GM21576 (cell line): ENCODE data around the gene GRK1.
A peak's percentile ranks its signal among the peaks of the same experiment; 100 is the strongest.

Source experiments
- ATAC-seq: cut with Tn5 transposase; IDR thresholded peaks from one replicate; pipeline ENCODE4 v1.9.1; 2021; ENCODE audit warnings: mild to moderate bottlenecking, moderate library complexity; ENCODE audit not compliant: unreplicated experiment

Gene GRK1

GRCh38 chr13:113660066-113660465, 7.0 kb upstream of the GRK1 start:
- no peak for ATAC-seq

DNA sequence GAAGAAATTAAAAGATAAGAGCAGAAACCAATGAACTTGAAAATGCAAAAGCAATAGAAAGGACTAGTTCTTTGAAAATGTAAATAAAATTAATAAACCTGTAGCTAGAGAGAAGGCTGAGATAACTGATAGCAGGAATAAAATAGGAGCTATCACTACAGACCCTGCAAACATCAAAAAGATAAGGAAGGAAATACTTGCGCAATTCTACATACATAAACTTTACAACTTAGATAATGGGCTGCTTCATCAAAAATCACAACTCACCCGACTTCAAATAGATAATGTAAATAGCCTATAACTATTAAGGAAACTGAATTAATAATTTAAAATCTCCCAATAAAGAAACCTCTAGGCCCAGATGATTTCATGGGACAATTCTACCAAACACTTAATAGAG, 5.5 kb upstream of the GRK1 start:
- no peak for ATAC-seq

DNA sequence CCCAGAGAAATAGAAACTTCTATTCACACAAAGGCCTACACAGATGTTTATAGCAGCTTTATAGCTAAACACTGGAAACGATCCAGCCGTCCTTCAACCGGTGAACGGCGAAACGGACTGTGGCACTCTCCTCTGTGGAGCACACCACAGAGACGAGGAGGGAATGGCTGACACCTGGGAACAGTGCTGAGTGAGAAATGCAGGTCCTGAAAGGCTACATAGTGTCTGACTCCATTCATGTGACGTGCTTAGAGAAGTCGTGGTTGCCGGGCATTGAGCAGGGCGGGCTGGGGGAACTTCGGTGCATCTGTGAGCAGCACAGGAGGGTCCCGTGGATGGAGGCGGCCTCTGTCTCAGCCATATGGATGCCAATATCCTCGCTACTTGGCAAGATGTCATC, 3.1 kb upstream of the GRK1 start:
- no peak for ATAC-seq

- ATAC-seq, result no peak
These were observed 2.0 kb upstream of the GRK1 start for GRCh38 chr13:113664751-113665596.

DNA sequence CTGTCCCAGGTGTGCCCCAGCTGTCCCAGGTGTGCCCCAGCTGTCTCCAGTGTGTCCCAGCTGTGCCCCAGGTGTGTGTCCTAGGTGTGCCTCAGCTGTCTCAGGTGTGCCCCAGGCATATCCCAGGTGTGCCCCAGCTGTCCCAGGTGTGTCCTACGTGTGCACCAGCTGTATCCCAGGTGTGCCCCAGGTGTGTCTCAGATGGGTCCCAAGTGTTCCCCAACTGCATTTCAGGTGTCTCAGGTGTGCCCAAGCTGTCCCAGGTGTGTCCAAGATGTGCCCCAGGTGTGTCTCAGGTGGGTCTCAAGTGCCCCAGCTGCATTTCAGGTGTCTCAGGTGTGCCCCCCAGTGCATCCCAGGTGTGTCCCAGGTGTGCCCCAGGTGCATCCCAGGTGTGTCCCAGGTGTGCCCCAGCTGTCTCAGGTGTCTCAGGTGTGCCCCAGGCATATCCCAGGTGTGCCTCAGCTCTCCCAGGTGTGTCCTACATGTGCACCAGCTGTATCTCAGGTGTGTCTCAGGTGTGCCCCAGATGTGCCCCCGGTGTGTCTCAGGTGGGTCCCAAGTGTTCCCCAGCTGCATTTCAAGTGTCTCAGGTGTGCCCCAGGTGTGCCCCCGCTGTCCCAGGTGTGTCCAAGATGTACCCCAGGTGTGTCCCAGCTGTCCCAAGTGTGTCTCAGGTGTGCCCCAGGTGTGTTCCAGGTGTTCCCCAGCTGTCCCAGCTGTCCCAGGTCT, 1.3 kb upstream of the GRK1 start:
- no peak for ATAC-seq

DNA sequence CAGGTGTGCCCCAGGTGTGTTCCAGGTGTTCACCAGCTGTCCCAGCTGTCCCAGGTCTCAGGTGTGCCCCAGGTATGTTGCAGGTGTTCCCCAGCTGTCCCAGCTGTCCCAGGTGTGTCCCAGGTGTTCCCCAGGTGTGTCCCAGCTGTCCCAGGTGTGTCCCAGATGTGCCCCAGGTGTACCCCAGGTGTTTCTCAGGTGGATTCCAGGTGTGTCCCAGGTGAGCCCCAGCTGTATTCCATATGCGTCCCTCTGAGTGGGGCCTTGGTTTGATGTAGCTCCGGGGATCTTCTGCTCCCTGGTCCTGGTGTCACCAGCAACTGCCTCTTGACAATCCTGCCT, 719 bp upstream of the GRK1 start:
- no peak for ATAC-seq

- no peak for ATAC-seq
These were observed 912 bp downstream of the GRK1 start for GRCh38 chr13:113667771-113668490.

DNA sequence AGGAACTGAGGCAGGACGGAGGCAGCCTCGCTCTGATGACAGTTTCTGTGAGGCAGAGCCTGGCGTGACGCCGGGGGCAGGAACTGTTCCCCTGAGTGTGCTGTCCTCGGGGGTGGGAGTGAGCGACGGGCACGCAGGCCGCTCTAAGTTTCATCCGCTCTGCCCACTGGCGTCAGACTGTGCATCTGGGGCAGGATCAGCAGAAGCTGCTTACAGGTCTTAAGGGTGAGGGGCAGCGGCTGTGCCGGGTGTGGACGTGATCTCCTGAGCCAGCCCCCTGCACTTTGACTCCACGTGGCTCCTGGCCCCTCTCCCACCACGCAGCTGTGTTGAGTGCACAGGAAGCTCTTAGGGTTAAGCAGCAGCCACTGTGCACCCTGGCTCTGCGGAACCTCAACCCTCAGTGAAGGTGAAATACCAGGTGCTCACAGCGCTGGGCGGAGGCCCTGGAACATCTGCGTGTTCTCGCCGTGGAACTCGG, 1.5 kb downstream of the GRK1 start:
- ATAC-seq, result no peak

DNA sequence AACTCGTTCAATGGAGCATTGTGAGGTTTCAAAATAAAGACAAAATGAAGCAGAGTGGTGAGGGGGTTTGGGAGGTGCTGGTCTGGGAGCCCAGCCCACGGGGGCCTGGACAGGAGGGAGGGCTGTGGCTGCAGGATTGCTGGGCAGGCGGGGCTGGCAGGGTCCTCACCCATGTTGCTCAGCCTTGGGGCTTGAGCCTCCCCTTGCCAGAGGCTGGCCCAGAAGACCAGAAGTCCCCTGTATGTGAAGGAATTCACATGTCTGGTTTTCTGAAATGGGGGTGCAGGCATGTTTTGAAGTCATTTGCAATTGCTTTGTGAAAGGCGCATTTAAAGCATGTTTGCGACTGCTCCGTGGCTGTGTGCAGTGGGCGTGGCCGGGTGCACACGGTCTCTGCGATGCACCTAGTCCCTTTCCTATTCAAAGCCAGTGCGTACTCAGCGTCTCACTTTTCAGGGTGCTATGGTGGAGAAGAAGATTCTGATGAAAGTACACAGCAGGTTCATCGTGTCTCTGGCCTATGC, 2.3 kb downstream of the GRK1 start:
- ATAC-seq, result no peak

DNA sequence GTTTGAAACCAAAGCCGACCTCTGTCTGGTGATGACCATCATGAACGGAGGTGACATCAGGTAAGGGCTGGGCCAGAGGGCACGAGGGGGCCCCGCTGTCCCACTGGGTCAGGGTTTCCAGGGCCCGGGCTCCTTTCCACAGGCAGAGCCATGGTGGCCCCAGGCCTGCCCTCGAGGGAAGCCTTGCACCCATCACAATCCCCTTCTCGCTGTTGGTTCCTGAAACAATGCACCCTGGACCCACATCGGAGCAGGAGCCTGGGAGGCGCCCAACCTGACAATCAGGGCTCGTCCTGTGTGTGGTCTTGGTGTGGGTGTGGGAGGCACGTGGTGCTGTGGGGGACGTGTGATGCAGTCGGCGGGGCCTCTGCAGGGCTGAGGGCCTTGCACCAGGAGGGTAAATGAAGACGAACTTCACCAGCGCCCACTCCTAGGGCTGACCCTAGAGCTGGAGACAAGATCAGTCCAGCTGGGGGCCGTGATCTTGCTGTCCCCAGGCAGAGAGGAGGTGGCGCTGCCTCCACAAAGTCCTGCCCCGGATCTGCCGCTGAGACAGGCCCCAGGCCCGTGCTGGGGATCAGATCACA, 2.8 kb downstream of the GRK1 start:
- no peak for ATAC-seq

DNA sequence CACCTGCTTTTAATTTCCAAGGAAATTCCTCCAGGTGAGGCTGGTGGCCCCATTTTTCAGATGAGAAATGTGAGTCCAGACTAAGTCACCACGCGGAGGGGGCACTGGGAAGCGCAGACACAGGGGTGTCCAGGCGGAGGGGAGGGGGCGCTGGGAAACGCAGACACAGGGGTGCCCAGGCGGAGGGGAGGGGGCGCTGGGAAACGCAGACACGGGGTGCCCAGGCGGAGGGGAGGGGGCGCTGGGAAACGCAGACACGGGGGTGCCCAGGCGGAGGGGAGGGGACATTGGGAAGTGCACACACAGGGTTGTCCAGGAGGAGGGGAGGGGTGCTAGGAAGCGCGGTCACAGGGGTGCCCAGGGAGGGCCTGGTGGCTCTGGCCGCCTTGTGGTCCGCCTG, 3.5 kb downstream of the GRK1 start:
- no peak for ATAC-seq

GRCh38 chr13:113671066-113672001, 4.3 kb downstream of the GRK1 start:
- no peak for ATAC-seq

- ATAC-seq, result no peak
These were observed 5.1 kb downstream of the GRK1 start for GRCh38 chr13:113672002-113672651.

GRCh38 chr13:113722921-113723320, 55.9 kb downstream of the GRK1 start:
- no peak for ATAC-seq

DNA sequence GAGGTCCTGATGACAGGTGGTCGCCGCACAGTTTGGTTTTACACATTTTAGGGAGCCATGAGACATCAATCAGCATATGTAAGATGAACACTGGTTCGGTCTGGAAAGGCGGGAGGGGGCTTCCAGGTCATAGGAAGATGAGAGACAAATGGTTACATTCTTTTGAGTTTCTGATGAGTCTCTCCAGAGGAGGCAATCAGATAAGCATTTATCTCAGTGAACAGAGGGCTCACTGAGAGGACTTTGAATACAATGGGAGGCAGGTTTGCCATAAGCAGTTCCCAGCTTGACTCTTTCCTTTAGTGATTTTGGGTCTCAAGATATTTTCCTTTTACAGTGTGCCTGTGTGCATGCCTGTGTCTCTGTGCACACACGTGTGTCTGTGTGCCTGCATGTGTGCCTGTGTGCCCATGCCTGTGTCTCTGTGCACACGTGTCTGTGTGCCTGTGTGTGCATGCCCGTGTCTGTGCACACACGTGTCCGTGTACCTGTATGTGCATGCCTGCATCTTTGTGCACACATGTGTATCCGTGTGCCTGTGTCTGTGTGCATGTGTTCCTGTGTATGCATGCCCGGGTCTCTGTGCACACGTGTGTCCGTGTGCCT, 56.5 kb downstream of the GRK1 start:
- no peak for ATAC-seq

- ATAC-seq, result no peak
These were observed 57.2 kb downstream of the GRK1 start for GRCh38 chr13:113724016-113724758.

DNA sequence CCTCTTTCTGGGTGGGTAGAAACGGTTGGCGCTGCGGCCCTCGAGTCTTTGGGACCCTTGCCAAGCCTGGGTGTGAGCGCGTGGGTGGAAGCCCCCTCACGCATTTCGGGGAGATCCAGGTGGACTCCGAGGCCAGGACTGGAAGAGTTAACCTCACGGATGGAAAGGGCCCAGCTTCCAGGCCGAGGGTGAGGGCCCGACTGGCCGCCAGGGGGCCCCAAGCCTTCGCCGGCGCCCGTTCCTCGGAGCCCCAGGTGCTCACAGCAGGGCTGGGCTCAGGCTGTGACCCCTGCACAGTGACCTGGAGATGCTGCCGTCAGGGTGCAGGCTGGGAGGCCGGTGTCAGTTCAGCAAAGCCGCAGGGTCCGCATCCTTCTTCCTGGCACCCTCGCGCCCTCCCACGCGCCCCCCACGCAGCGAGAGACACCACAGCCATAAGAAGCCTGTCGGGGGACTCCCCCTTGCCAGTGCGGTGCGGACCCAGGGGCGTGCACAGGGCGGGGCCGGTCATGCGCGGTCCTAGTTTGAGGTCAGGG, 57.8 kb downstream of the GRK1 start:
- peak; percentile 79 for ATAC-seq
